ENCODE measurements around the gene TRAPPC14.
"Not testable (repeated sequence)": the region's sequence is repeated elsewhere in the genome, so short reads cannot be mapped to it uniquely, and the experiment has no call there.

The TRAPPC14 gene

DNA sequence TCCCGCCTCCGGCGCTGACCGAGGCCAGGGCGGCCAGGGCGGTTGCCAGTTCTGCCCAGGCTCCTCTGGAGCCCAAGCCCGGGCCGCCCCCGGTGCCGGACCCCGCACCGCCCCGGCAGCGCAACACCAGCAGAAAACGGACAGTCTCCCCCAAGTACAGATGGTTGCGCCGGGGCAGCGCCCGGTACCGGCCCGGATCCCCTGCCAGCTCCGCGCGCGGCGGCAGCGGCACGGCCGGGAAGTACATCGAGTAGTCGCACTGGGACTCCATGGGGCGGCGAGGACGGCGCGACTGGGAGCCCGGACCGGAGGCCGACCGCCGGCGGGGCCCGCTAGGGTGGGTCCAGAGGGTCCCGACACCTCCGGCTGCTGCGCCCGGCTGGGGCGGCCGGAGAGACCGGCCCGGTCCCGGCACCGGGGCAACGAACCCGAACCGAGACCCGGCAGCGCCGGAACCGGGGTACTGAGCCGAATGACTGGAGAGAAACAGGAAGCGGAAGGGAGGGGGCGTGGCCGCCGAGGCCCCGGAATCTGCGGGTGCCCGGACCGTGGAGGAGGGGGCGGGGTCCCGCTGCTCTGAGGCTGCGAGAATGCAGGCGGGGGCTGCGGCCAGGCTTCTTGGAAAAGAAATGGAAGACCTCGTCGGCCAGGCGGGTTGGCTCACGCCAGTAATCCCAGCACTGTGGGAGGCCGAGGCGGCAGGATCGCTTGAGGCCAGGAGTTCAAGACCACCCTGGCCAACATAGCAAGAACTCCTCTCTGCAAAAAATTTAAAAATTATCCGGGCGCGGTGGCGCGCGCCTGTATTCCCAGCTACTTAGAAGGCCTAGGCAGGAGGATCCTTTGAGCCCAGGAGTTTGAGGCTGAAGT is at the start of gene TRAPPC14:
TRAPPC14 (minus strand) TSS at position 495 of the 870 bp plus-strand sequence; CDS start at position 271, 224 bp downstream.
- DNase-seq, result peak; percentile 86 to 87

GRCh38 chr7:100204454-100204853 is 45.9 kb upstream of the TRAPPC14 start:
- no peak for DNase-seq

DNA sequence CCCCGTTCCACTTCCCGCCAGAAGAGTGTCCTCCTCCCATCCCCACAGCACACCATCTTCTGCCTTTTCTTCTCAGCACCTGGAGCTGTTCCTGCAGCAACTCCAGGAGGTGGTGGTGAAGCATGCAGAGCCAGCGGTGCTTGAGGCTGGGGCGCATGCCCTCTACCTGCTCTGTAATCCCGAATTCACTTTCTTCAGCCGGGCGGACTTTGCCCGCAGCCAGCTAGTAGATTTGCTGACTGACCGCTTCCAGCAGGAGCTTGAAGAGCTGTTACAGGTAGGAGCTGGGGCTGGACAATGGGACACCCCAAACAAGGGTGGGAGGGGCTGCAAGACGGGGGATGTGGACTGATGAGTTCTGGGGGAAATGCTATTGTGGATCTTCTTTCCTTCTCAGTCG is 42.2 kb upstream of the TRAPPC14 start:
- DNase-seq, result no peak

GRCh38 chr7:100198266-100198665 is 39.7 kb upstream of the TRAPPC14 start:
- no peak for DNase-seq

DNA sequence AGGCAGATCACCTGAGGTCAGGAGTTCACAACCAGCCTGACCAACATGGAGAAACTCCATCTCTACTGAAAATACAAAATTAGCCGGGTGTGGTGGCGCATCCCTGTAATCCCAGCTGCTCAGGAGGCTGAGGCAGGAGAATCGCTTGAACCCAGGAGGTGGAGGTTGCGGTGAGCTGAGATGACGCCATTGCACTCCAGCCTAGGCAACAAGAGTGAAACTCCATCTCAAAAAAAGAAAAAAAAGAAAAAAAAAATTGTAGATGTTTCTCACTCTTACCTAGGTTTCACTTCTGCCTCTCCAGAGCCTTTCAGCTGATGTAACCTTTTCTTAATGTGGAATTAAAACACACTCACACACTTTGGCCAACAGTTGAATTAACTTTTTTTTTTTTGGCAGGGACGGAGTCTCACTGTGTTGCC is 37.4 kb upstream of the TRAPPC14 start:
- DNase-seq, result not testable (repeated sequence)

DNA sequence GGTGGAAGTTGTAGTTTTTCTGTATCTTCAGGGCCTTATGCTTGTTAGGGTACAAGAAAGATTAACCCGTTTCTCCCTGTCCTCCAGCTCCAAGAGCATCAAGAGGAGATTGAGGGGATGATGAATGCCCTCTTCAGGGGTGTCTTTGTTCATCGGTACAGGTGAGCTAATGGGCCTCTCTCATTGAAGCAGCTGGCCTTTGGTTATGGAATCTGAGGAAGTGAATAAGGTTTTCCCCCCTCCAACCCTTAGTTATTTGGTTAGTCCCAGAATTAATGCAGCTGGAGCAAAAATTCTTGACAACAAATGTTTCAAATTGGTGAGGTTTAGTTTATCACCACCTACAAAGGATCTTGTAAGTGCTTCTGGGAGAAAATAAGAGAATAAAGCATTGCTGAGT is 36.7 kb upstream of the TRAPPC14 start:
- no peak for DNase-seq

DNA sequence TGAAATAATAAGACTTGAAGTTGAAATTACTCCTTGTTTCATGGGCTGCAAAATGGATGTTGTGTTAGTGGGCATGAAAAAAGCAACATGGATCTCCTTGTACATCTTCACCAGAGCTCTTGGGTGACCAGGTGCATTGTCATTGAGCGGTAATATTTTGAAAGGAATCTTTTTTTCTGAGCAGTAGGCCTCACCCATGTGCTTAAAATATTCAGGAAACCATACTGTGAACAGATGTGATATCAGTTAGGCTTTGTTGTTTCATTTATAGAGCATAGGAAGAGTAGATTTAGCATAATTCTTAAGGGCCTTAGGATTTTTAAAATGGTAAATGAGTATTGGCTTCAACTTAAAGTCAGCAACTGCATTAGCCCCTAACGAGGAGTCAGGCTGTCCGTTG is 34.4 kb upstream of the TRAPPC14 start:
- no peak for DNase-seq

- DNase-seq, result peak in 1 of 2 donors; percentile 33
Observed at GRCh38 chr7:100192281-100192862, 33.8 kb upstream of the TRAPPC14 start.

DNA sequence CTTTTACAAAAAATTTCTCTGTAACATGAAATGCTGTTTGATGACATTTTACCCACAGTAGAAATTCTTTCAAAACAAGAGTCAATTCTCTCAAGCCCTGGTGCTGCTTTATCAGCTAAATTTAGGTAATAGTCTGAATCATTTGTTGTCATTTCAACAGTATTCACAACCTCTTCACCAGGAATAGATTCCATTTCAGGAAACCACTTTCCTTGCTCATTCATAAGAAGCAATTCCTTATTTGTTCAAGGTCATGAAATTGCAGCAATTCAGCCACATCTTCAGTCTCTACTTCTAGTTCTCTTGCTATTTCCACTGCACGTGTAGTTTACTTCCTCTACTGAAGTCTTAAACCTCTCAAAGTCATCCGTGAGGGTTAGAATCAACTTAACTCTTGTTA is 33.3 kb upstream of the TRAPPC14 start:
- DNase-seq, result no peak

- DNase-seq, result peak in 1 of 2 donors; percentile 70
Observed at GRCh38 chr7:100190048-100190711, 31.7 kb upstream of the TRAPPC14 start.

DNA sequence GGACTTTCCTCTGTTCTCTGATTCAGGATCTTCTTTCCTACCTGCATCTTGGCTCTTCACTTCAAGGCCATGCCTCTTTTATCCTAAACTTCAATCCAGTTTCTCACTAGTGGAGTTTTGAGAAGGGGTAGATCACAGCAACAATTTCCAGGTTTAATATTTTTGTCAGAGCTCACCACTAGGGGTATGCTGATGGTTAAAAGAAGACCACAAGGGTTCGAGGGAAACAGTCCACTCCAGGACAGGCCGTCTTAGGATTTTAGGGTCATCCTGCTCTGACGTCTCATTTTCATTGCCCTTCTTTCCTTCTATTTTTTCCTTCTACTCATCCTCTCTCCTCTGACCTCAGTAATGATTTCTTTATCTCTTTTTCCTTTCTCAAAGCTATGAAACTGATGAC is 30.5 kb upstream of the TRAPPC14 start:
- DNase-seq, result no peak

DNA sequence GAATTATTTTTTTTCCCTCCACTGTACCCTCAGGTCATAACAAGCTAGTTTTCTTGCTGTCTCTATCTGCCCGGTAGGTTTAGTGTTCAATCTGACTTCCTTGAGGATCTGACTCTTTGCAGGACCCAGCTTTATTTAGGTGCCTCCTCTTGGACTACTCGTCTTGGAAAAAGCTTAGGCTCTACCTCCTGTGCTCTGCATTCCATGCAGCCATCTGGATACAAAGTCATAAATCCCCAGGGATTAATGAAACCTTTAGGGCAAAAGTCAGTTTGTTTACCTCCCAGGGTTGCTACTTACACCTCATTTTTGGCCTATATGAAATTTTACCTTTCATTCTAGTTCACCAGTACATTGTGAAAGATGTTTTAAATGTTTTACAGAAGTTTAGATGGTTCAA is 27.2 kb upstream of the TRAPPC14 start:
- no peak for DNase-seq

DNA sequence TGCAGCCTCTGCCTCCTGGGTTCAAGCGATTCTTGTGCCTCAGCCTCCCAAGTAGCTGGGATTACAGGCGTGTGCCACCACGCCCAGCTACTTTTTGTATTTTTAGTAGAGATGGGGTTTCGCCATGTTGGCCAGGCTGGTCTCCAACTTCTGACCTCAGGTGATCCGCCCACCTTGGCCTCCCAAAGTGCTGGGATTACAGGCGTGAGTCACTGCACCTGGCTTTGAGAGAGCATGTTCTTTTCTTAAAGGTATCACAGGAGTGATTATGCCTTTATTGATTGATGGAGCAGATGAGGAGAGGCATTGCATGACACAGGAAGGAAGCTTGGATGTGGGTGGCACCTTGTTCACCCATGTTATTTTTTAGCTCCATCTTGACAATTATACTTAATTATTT is 24.6 kb upstream of the TRAPPC14 start:
- not testable (repeated sequence) for DNase-seq

- DNase-seq, result peak; percentile 33 to 45
Observed at GRCh38 chr7:100182616-100183015, 24.1 kb upstream of the TRAPPC14 start.

DNA sequence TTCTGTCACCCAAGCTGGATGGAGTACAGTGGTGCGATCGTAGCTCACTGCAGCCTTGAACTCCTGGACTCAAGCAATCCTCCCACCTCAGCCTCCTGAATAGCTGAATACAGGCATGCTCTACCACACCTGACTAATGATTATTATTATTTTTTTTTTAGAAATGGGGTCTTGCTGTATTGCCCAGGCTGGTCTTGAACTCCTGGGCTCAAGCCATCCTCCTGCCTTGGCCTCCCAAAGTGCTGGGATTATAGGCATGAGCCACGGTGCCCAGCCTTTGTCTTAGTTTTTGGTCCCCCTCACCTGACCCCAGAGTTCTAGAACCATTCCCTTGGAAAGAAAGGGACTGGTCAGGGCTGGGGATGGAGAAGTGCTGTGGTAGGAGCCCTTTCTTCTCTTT is 21.6 kb upstream of the TRAPPC14 start:
- not testable (repeated sequence) for DNase-seq

GRCh38 chr7:100177045-100178001 is 18.8 kb upstream of the TRAPPC14 start, which contains the start of the genes GPC2 and STAG3:
TSS of gene GPC2 (minus strand) at chr7:100177381. CDS start at chr7:100177199, 182 bp downstream.
TSS of gene STAG3 (plus strand) at chr7:100177918. CDS start at chr7:100180557, 2,639 bp downstream.
- peak; percentile 98 to 99 for DNase-seq

DNA sequence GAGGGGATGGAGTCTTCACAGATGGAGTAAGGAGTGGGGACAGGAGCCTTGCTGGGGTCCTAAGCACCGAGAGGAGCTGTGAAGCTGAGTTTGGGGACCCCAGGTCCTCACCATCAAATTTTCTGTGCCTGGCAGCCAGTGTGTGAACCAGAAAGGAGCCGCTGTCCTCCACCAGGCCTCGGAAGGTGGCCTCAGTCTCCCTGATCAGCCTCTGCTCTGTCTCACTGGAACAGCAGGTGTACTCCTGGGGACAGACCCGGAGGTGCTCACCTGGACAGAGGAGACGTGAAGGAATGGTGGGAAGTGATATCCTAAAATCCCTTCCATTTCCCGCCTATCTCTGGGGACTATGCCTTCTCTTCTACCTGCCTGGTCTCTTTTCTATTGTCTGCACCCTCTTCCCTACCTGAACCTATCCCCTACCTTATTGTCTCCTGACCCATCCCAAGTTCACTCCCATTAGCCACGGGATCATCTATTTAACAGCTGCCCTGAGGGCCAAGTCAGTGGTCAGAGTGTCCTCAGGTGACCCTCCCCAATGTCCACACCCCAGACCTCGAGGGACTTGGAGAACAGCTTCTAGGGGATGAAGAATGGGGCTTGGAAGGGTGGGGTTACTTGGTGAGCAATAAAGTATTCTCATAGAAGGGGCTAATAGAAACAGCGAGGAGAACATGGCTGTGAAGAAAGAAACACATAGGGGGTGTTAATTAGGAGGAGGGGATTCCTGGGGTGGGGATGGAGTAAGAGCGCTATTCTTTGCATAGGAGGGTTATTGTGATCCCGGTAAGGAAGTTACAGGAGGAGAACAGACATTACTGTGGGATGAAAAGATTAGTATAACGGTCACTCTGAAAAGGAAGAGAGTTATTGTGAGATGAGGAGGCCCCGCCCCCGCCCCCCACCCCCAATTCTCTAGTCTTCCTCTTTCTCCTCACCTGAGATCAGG is 17.8 kb upstream of the TRAPPC14 start:
- DNase-seq, result no peak

GRCh38 chr7:100175296-100175935 is 16.9 kb upstream of the TRAPPC14 start:
- DNase-seq, result no peak

- DNase-seq, result no peak
Observed at GRCh38 chr7:100174582-100174981, 16.1 kb upstream of the TRAPPC14 start.

DNA sequence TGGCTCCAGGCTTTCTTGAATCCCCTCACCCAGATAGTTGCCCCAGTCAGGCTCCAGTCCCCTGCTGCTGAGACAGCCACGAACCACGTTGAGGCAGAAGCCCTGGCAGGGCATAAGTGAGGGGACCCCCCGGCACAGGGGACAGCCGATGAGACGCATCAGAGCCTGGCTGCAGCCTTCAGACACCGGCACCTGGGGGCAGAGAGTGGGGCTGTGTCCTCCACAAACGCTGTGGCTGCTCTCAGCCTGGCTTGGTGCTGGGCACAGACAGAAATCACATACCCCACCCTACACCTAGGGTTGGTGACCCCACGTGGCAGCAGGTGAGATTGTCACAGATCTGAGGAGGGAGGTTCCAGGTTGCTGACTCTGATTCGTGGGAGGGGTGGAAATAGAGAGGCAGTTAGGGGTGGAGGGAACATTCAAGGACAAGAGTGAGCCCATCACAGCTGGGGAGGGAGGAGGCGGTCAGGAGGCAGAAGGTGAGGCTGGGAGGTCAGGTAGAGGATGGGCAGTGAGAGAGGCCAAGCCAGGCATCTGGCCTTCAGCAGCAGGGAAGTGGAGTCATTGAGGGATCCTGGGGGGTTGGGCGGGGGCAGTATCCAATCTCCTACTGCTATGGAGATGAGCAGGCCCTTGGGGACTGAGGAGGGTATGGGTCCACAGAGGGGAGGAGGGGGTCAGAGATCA is 15.4 kb upstream of the TRAPPC14 start:
- DNase-seq, result no peak

Measured in CD4-positive, alpha-beta T cell treated with Interleukin-1 beta for 1 hour (primary cell).